Fibroblast of lung (primary cell): ENCODE data around the gene NLGN1. TPM values are rescaled to one million over a fixed set of nuclear protein-coding genes. Genes with fewer than 3 reads are reported as not detected.

Experiments
- DNase-seq, 2 donors: peaks; one replicate each; pipeline versions ENCODE4 v3.0.0 to v3.0.0-alpha.2; 2010; ENCODE audit warnings: low read depth in 2 of 2
- H2AFZ ChIP-seq: 2 replicates; pipeline ENCODE4 v1.5.1; 2012; ENCODE audit warnings: low read length, control low read depth, inconsistent platforms
- H3K27ac ChIP-seq: 2 replicates; pipeline ENCODE4 v1.5.1; 2011; ENCODE audit warnings: low read length, control low read depth; ENCODE audit not compliant: insufficient read depth
- H3K27me3 ChIP-seq: 2 replicates; pipeline ENCODE4 v1.5.1; 2011; ENCODE audit warnings: mild to moderate bottlenecking, low read length; ENCODE audit not compliant: control insufficient read depth, insufficient read depth
- H3K36me3 ChIP-seq: 2 replicates; pipeline ENCODE4 v1.5.1; 2011; ENCODE audit warnings: low read length; ENCODE audit not compliant: control insufficient read depth, insufficient read depth
- H3K4me1 ChIP-seq: 2 replicates; pipeline ENCODE4 v1.5.1; 2011; ENCODE audit warnings: low read length; ENCODE audit not compliant: control insufficient read depth, insufficient read depth; ENCODE audit errors: extremely low read depth
- H3K4me2 ChIP-seq: 2 replicates; pipeline ENCODE4 v1.5.1; 2011; ENCODE audit warnings: low read length, control low read depth; ENCODE audit not compliant: insufficient read depth; ENCODE audit errors: extremely low read depth
- H3K4me3 ChIP-seq, 4 experiments: fragments of 200-600 bp in 1 of 4; sonication (generic) in 1 of 4; replicated peaks in 1 of 4; 2 replicates each; pipeline ENCODE4 v1.5.1; 2011 to 2016; ENCODE audit warnings: low read length in 4 of 4, low read depth in 3 of 4, mild to moderate bottlenecking in 3 of 4, control low read depth in 2 of 4, inconsistent platforms in 1 of 4, mixed read lengths in 1 of 4; ENCODE audit not compliant: insufficient read depth in 1 of 4; ENCODE audit errors: control extremely low read depth in 1 of 4
- H3K79me2 ChIP-seq: 2 replicates; pipeline ENCODE4 v1.5.1; 2012; ENCODE audit warnings: mild to moderate bottlenecking, low read length, inconsistent platforms; ENCODE audit not compliant: control insufficient read depth, insufficient read depth
- H3K9ac ChIP-seq: 2 replicates; pipeline ENCODE4 v1.5.1; 2011; ENCODE audit warnings: mild to moderate bottlenecking, low read length, control low read depth; ENCODE audit not compliant: insufficient read depth
- H3K9me3 ChIP-seq: 2 replicates; pipeline ENCODE4 v1.5.1; 2012; ENCODE audit warnings: low read depth, low read length; ENCODE audit not compliant: control insufficient read depth, insufficient read depth
- H4K20me1 ChIP-seq: 2 replicates; pipeline ENCODE4 v1.5.1; 2011; ENCODE audit warnings: low read length; ENCODE audit not compliant: control insufficient read depth, insufficient read depth; ENCODE audit errors: extremely low read depth
- CTCF ChIP-seq, 2 donors: IDR thresholded peaks in 1 of 2; conservative IDR thresholded peaks in 1 of 2; 1 replicate in 1 of 2; 2 replicates in 1 of 2; pipeline ENCODE4 v1.5.1; 2011 to 2012; ENCODE audit warnings: low read length in 2 of 2, control low read depth in 1 of 2, inconsistent platforms in 1 of 2, low read depth in 1 of 2, mild to moderate bottlenecking in 1 of 2
- EZH2 ChIP-seq: IDR thresholded peaks from 2 replicates; pipeline ENCODE4 v1.5.1; 2012; ENCODE audit warnings: low read length, control low read depth, mild to moderate bottlenecking; ENCODE audit errors: missing control alignments
- polyA plus RNA-seq, 2 donors: library from polyadenylated mRNA; depleted of rRNA in 1 of 2; stranded (reverse) in 1 of 2; unstranded in 1 of 2; fragments of >200 nt; gene quantifications; 2 replicates each; pipeline ENCODE4 v1.2.1, GENCODE V29; 2011 to 2012; ENCODE audit warnings: missing spikeins in 1 of 2
- total RNA-seq: library from RNA; depleted of rRNA; stranded (reverse); fragments of >200 nt; gene quantifications from 2 replicates; pipeline ENCODE4 v1.2.1, GENCODE V29; 2014

The NLGN1 gene
- total and polyA plus RNA-seq, 2 donors (not counting 1 experiment from before 2014, with no cell fraction given), result 0.61 to 2.1 TPM

GRCh38 chr3:174278094-174278493 is 880.5 kb downstream of the NLGN1 start:
- TF ChIP-seq EZH2 (no peak), CTCF (conservative IDR thresholded peaks at IDR 0.05 in 1 of 2, IDR thresholded peaks at IDR 0.05 in 1 of 2; ENCODE audit: low read depth in 1 of 2, low read length in 2 of 2) (no peak)
- Histone ChIP-seq H3K4me2 (no peak overlapping the region), H3K27me3 (no peaks in the 10 kb centered on the region), H3K4me1 (no peaks in the 10 kb centered on the region), H4K20me1 (no peaks in the 10 kb centered on the region), H3K9me3 (no peaks in the 10 kb centered on the region), H3K36me3 (no peaks in the 10 kb centered on the region), H3K27ac (no peak overlapping the region), H2AFZ (no peak overlapping the region), H3K9ac (no peak overlapping the region), H3K79me2 (no peaks in the 10 kb centered on the region), H3K4me3 (no peak overlapping the region)
- DNase-seq, result no peak

DNA sequence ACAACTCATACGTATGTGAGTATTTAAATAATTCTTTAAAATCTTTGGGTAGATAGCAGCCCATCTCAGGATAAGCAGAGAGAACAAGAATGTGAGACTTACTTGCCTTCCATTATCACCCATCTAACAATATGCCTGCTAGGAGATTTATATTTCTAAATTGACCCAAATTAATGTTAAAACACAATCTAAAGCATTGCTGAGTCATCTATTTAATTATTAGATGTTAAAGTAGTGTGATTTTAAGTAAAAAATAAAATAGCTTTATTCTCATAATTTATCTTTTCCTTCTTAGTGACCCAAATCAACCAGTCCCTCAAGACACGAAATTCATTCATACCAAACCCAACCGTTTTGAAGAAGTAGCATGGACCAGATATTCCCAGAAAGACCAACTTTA is 882.6 kb downstream of the NLGN1 start:
- H3K4me2 ChIP-seq, result no peak overlapping the region
- no peak overlapping the region for H3K9ac ChIP-seq
- H3K27ac ChIP-seq, result no peak overlapping the region
- no peaks in the 10 kb centered on the region for H3K36me3 ChIP-seq
- TF ChIP-seq EZH2 (no peak), CTCF (conservative IDR thresholded peaks at IDR 0.05 in 1 of 2, IDR thresholded peaks at IDR 0.05 in 1 of 2; ENCODE audit: low read depth in 1 of 2, low read length in 2 of 2) (no peak)
- no peak overlapping the region for H2AFZ ChIP-seq
- no peaks in the 10 kb centered on the region for H3K9me3 ChIP-seq
- DNase-seq, result no peak
- H3K27me3 ChIP-seq, result no peaks in the 10 kb centered on the region
- no peaks in the 10 kb centered on the region for H3K79me2 ChIP-seq
- H3K4me1 ChIP-seq, result no peaks in the 10 kb centered on the region
- H3K4me3 ChIP-seq, result no peak overlapping the region
- H4K20me1 ChIP-seq, result no peaks in the 10 kb centered on the region

DNA sequence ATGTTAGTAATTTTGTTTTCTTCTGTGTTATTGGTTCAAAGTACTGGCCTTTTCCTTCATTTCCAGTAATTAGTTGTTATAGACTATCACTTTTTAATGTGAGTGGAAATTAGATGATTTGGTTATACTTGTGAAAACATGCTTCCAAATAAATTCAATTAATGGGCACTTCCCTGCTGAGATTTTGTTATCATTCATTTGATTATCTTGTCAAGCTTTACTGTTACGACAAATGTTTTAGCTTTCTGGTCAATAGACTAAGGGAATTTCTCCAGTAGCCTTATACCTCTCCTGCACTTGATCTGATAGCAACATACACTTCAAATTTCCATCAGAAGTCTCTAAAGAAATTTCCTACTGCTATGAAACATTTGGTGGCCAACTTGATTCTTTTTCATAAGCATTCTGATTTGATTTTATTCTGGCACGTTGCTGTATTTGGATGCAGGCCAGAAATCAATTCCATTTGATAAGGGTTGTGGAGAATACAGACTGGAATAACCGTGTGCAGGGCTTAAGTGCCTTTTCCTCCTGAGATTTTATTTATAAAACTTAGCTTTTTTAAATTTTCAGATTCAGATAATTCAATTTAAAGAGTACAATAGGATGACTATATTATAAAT is 887.8 kb downstream of the NLGN1 start:
- no peaks in the 10 kb centered on the region for H4K20me1 ChIP-seq
- no peak overlapping the region for H2AFZ ChIP-seq
- no peak overlapping the region for H3K9ac ChIP-seq
- no peak for TF ChIP-seq CTCF (conservative IDR thresholded peaks at IDR 0.05 in 1 of 2, IDR thresholded peaks at IDR 0.05 in 1 of 2; ENCODE audit: low read depth in 1 of 2, low read length in 2 of 2)
- DNase-seq, result peak in 1 of 2 donors; percentile 3
- no peak overlapping the region for H3K4me3 ChIP-seq
- H3K9me3 ChIP-seq, result no peaks in the 10 kb centered on the region
- H3K27me3 ChIP-seq, result no peaks in the 10 kb centered on the region
- H3K36me3 ChIP-seq, result no peaks in the 10 kb centered on the region
- no peak overlapping the region for H3K27ac ChIP-seq
- no peaks in the 10 kb centered on the region for H3K79me2 ChIP-seq
- H3K4me1 ChIP-seq, result no peaks in the 10 kb centered on the region
- no peak overlapping the region for H3K4me2 ChIP-seq
